Fibroblast of skin of right biceps (primary cell): ENCODE measurements around the gene ADGRG4.

Experiments
- DNase-seq: peaks from one replicate; pipeline ENCODE4 v3.0.0-alpha.2; 2013

The ADGRG4 gene

DNA sequence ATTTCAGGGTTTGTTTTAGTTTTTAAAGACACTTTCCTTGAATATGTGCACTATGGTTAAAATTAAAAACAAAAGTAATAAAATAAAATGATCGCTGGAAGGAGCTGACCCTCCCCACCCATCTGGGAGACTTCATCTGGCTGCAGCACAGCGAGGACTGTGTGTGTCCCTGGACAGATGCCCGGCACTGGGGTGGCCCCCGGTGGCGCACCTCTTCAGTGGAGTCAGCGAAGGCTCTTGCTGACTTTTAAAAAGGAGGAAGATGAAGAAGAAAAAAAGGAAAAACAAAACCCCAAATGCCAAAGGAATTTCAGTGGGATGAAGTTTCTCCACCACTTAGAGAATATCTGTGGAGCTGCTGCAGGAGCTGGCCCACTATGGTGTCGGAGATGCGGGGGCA is 5.4 kb upstream of the ADGRG4 start:
- DNase-seq: no peak

DNA sequence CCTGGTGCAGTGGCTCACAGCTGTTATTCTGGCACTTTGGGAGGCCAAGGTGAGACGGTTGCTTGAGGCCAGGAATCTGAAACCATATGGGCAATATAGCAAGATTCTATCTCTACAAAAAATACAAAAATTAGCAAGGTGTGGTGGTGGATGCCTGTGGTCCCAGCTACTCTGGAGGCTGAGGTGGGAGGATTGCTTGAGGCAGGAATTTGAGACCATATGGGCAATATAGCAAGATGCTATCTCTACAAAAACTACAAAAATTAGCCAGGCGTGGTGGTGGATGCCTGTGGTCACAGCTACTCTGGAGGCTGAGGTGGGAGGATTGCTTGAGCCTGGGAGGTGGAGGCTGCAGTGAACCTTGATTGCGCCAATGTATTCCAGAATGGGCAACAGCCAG is 2.3 kb downstream of the ADGRG4 start:
- no peak for DNase-seq

DNA sequence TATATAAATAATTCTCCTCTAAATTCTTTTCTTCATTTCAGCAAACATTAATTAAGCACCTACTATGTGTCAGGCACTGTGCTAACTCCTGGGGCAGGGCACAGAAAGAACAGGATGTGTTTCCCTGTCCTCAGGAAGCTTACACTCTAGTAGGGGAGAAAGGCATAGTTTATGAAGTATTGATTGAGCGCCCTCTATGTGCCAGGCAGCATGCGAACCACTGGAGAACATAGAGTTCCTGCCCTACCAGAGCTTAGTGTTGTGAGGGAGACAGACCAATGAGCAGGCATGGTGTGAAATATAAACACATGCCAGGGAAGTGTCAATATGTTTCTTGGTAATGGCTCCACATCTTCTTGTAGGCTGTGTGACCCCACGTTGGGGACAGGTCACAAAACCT is 3.7 kb downstream of the ADGRG4 start:
- DNase-seq: no peak

DNA sequence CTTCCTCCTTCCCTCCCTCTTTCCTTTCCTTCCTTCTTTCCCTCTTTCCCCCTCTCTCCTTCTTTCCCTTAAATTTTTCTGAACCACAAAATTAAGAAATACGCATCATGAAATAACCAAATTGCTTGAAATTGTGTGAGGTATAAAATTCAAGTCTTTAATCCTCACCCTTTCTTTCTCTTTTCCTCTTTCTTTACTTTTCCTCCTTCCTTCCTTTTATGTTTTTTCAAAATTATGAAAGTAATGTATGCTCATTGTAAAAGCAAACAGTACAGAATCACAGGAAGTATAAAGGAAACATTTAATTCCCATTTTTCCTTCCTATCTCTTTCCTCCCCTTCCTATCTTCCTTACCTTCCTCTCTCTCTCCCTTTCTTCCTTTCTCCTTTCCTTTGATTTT is 5.4 kb downstream of the ADGRG4 start:
- DNase-seq: no peak

DNA sequence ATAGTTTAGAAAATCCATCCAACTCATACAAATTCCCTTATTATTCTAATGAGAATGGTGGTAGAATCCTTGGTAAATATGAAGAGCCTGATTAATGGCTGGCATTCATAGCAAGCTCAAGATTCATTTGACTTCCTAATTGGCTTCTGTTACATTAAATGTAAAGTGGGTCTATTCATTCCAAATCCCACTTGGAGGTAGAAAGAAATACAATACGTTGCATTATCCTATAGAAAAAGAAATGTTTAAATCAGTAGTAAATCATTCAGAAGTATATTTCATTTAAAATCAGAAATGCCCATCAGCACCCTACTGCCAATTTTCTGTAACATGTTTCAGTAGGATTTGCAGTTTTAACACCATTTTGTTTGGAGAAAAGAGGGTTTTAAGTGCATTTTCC is 6.7 kb downstream of the ADGRG4 start:
- DNase-seq: no peak

DNA sequence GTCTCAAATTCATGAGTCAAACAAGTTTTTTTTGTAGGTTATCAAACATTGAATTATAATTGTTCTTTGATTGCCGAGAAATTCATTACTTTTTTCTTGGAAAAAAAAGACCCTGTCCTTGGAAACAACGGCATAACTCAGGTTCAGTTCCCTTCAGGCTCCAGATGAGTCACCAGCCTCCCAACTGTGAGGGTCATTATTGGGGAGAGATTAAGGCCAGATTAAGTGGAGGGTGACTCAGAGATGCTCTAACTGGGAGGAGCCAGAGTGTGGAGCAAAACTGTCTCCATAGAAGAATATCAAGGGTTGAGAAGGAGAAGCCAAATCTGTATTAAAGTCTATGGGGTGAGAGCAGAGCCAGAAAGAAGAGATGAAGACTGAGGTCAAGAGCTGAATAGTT is 9.6 kb downstream of the ADGRG4 start:
- DNase-seq: peak; percentile 50

DNA sequence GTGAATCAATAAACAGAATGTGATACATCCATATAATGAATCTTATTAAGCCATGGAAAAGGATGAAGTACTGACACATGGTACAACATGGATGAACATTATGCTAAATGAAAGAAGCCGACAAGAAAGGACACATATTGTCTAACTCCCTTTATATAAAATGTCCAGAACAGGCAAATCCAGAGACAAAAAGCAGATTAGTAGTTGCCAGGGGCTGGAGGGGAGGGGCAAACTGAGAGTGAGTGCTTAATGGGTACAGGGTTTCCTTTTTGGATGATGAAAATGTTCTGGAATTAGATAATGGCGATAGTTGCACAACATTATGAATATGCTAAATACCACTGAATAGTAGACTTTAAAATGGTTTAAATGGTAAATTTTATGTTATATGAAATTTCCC is 17.4 kb downstream of the ADGRG4 start:
- no peak for DNase-seq

DNA sequence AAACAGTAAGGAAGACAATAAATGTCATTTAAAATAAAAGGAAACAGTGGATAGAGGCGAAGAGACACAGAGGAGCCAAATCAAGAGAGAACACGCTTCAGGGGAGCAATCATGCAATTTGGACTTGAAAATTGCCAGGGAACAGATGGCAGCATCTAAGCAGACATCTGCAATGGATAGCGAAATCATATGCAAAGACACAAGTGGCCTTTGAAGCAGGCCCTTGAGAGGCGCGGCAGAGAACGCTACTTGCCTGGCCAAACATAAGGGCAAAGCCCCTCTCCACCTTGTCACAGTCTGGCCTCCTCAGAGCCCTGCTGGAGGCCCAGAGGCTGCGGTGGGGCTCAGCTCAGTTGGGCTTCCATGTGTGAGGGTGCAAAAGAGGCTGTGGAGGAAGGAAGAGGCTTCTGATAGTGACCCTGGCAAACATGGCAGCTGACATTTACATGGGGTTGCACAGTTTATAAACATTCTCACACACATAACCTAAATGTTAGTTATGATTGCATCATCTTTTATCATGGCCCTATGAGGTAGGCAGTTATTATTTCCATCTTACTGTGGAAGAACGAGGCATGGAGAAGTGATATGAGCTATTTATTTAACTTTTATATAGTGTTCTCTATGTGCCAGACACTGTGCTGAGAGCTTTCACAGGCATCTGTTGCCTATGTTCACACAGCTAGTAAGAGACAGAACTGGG is 18.3 kb downstream of the ADGRG4 start:
- DNase-seq: no peak

DNA sequence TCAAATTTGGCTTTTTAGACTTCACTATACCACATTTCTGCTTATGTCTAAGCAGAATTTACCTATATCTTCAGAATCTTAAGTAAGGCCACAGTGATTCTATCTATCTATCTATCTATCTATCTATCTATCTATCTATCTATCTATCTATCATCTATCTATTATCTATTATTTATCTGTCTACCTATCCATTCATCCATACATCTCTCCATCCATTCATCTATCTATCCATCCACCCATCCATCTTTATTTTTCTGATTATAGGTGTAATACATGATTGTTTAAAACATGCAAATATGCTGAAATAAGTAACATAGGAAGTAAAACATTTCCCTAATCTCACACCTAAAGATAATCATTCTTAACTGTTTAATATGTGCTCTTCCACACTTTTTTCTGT is 18.8 kb downstream of the ADGRG4 start:
- no peak for DNase-seq

DNA sequence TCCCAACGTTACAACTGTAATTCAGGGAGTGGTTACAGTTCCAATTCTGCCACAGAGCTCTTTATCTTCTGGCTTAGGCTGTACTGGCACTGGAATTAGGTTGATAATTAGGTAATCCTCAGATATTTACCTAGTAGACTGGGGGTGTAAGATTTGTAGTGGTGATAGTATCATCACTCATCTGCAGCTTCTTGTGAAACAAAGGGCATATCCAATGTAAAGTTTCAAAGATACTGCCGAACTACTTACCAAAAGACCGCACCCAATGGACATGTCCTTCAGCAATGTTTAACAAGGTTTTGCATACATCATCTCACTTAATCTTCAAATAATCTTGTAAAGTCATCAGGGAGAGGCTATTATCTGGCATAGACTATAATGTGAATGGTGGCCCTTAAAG is 20.8 kb downstream of the ADGRG4 start:
- no peak for DNase-seq

DNA sequence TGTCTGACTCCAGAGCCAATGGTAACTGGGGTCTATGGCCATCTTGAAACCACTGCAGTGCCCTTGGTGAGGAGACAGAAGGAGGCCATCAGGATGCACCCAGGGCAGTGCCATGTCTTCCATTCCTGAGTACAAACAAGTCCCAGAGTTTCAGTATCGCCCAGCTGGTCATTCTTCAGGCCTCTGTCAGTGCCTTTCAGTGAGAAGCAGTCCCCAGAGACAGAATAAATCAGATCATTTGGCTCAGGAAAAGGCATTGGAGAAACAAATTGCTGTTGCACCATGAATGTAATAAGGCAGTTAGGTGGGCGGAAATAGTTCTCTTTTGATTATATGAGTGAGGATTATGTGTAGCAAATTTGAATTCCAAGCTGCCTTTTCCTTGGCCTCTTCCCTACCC is 21.3 kb downstream of the ADGRG4 start:
- no peak for DNase-seq

DNA sequence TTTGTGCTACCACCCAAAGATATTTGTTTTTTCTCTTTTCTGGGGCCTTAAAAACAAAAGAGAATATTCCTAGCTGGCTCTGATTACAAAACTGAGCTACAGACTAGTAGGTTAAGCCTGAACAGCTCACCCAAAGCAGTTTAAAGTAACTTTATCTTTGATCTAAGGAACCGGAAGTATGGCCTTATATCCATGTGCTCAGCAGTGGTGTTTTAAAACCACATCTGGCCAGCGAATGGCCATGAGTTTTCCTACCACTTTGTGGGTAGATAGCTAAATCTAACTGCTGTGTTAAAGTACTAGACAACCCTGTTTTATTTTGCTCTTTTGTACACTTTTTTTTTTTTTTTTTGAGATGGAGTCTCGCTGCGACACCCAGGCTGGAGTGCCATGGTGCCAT is 24.6 kb downstream of the ADGRG4 start:
- DNase-seq: no peak

DNA sequence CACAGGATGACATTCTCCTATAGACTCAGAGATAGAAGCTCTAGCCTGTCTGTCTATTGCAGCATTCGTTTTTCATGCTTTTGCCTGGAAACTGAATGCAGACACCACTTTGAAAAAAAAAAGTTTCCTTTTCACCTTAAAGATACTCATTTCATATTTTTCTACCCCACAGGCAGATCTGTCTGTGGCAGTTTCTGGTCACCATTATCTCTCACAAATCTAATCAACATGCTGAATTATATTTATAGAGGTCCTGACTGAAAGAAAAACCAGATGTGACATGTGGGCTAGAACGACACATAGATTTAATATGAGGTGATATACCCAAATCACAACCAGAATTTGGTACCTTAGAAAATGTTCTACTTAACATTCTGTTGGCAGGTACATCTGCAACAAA is 28.2 kb downstream of the ADGRG4 start:
- no peak for DNase-seq

DNA sequence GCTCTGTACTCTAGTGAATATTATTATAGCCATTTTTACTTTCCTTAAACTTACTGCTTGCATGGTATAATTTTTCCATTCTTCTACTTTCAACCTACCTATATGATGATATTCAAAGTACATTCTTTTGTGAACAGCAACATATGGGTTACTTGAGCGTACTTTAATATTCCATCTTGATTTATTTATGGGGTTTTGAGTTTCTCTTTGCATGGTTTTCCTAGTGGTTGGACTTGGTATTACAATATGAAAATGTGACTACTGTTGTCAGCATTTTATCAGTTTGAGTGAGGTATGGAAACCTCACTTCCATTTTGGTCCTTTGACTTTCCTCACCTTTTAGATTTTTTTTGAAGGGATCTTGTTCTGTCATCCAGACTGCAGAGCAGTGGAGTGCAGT is 35.9 kb downstream of the ADGRG4 start:
- no peak for DNase-seq

DNA sequence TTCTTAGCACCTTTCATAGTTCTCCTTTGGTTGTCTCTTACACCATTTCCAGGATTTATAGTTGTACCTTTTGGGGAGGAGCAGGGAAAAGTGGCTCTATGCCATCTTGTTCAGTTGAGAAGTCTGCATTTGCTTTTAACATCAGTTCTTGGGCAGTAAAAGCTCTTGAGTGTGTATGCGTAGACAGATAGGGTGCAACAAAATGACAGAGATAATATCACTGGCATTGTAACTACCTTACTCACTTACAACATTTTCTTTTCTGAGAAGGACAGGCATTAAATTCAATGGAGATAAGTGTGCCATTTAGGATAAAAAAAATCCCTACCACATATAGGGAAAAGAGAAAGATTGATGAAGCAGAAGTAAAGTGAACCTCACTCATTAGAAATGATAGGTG is 38.9 kb downstream of the ADGRG4 start:
- DNase-seq: no peak

DNA sequence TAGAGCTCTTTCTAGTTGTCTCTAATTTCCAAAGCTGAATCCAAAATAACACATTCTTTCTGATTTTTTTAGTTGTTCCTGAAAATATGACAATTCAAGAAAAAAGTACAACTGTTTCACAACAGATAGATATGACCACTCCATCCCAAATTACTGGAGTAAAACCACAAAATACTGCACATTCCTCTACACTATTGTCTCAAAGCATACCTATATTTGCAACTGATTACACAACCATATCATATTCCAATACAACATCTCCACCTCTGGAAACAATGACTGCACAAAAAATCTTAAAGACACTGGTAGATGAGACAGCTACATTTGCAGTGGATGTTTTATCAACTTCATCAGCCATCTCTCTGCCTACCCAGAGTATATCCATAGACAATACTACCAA is 43.6 kb downstream of the ADGRG4 start:
- DNase-seq: no peak

DNA sequence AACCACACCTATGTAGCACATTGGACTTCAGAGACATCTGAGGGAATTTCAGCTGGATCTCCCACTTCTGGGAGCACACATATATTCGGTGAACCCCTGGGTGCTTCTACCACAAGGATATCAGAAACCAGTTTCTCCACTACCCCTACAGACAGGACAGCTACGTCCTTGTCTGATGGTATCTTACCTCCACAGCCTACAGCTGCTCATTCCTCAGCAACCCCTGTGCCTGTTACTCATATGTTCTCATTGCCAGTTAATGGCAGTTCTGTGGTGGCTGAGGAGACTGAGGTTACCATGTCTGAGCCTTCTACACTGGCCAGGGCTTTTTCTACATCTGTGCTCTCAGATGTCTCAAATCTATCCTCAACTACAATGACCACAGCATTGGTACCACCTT is 45.7 kb downstream of the ADGRG4 start:
- no peak for DNase-seq

DNA sequence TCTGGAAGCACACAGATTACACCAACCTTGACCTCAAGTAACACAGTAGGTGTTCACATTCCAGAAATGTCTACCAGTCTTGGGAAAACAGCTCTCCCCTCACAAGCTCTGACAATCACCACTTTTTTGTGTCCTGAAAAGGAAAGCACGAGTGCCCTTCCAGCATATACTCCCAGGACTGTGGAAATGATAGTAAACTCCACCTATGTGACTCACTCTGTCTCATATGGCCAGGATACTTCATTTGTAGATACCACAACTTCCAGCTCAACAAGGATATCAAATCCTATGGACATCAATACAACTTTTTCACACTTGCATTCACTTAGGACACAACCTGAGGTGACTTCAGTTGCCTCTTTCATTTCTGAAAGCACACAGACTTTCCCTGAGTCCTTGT is 46.9 kb downstream of the ADGRG4 start:
- DNase-seq: no peak

DNA sequence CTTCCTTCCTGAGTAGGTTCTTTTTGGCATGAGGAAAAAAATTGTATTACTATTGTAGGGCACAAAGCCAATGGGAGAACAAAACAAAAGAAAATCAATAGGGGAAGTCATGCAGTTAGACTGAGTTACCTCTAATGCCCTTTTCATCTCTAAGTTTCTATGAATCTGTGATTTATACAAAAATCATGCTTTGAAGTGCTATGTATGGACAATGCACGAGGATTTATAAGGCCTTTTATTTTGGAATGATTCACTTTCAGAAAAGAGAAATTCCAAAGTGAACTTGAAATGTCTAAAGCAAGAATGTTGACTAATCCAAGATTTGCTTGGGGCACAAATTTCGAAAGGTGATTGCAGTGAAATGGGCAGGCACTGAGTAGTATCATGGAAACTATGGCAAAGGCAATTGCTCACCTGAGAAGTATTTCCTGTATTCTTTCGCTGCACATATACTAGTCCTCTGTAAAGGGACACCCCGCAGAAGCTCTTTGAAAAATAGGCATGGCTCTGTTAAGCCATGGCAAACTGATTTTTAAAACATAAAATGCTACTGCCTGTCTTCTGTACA is 52.8 kb downstream of the ADGRG4 start:
- DNase-seq: no peak

DNA sequence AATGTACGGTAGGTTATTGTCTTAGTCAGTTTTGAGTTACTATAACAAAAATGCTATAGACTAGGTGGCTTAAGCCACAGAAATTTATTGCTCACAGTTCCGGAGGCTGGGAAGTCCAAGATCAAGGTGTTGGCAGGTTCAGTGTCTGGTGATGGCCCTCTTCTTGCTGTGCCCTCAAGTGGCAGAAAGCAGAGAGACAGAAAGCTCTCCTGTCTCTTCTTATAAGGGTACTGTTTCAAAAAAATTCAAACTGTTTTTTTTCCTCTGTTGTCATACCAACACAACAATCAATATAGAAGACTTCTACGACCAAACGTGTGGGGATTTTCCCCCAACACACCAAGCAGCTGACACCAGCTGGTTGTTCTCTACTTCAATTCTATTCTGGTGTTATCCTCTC is 53.4 kb downstream of the ADGRG4 start:
- DNase-seq: no peak

DNA sequence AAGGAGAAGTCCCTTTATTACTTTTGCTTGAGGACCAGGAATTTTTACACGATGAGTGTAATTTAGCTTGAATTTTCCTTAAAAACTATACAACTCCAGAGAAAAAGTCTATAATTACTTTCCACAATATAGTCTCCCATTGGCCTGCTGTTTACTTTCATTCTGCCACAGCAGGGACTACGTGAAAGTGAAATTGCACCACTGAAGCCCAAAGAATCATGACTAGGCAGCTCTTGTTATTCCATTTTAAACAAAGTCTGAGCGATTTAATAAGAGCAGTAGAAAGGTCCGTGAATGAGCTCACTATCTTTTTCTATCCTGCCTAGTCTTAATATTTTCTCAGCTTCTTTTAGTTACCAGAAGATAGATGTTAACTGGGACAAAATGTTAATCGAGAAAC is 68.6 kb downstream of the ADGRG4 start:
- DNase-seq: no peak

DNA sequence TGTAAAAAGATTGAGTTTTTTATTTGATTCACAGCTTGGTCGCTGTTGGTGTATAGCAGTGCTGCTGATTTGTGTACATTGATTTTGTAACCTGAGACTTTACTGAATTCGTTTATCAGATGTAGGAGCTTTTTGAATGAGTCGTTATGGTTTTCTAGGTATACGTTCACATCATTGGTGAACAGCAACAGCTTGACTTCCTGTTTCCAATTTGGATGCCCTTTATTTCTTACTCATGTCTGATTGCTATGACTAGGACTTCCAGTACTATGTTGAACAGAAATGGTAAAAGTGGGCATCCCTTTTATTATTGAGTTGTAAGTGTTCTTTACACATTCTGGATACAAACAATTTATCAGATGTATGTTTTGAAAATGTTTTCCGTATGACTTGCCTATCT is 76.0 kb downstream of the ADGRG4 start:
- no peak for DNase-seq

DNA sequence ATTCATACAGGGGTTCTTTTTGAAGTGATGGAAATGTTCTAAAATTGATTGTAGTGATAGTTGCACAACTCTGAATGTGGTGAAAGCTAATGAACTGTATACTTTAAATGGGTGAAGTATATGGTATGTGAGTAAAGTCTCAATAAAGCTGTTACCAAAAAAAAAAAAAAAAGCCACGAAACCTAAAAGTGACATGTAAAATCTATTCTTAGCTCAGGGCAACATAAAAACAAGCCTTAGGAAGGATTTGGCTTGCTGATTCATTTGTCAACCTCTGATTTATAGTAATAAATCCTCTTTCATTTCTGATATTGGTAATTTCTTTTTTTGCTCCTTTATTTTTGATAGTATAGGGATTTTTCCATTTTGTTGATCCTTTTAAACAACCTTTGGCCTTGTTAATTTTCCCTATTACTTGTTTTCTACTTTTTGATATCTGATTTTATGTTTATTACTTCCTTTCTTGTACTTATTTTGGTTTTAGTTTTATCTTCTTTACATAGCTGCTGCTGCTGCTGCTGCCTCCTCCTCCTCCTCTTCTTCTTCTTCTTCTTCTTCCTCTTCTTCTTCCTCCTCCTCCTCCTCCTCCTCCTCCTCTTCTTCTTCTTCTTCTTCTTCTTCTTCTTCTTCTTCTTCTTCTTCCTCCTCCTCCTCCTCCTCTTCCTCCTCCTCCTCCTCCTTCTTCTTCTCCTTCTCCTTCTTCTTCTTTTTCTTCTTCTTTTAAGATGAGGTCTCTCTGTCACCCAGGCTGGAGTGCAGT is 79.4 kb downstream of the ADGRG4 start:
- no peak for DNase-seq

DNA sequence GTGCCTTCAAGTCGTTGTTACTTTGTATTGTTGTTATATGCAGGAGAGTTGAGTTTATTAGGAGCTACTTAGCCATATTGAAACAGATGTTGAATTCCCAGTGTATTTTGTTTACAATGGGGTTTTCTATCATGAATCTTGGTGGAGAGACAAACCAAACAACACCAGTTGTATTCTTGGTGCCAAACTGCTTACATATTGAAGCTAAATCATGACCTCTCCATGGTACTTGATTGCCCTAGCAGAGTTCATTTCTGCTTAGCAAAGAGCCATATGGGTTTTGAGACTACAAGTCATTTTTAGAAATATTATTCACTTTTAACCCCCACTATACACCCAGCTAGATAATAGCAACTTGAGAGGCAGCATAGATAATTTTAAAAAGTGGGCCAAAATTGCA is 85.4 kb downstream of the ADGRG4 start:
- DNase-seq: no peak

DNA sequence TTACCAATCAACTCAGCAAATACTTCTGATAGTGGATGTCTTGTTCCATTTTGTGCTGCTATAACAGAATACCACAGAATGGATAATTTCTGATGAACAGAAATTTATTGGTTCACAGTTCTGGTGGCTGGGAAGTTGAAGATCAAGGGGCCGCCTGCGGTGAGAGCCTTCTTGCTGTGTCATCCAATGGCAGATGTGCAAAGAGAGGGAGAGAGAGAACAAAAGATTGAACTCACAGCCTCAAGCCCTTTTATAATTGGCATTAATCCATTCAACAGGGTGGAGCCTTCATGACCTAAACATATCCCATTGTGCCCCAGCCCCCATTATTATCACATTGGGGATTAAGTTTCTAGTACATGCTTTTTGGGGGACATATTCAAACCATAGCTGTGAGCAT is 86.1 kb downstream of the ADGRG4 start:
- DNase-seq: no peak
